Measurements from ENCODE around the gene RAX. TPM values are rescaled to one million over a fixed set of nuclear protein-coding genes. Genes with fewer than 3 reads are reported as not detected.

Gene RAX
- total and polyA plus RNA-seq, 2 of the 8 experiments (the other 6 are each of a cell fraction or from before 2014, with no cell fraction given) = 0.12 to 0.52 TPM

GRCh38 chr18:59282341-59282740 is 9.1 kb upstream of the RAX start:
- H3K4me1 ChIP-seq (replicated peaks in 1 of 4; ENCODE audit: control insufficient read depth in 3 of 4, insufficient read depth in 4 of 4, low read length in 3 of 4) = no peaks in the 10 kb centered on the region
- H4K8ac ChIP-seq (ENCODE audit: extremely low read depth, insufficient read depth, low read length) = no peak overlapping the region
- no peaks in the 10 kb centered on the region for H3K79me1 ChIP-seq (ENCODE audit: low read depth, low read length)
- DNase-seq (ENCODE audit: low read depth in 1 of 2, low spot score in 2 of 2) (no peak), FAIRE-seq (no peak)
- H3K9ac ChIP-seq (replicated peaks in 1 of 4; ENCODE audit: extremely low read depth in 1 of 4, low read depth in 3 of 4, low read length in 3 of 4) = no peak overlapping the region
- no peaks in the 10 kb centered on the region for H3K23me2 ChIP-seq (ENCODE audit: low read depth, low read length)
- H3K27ac ChIP-seq (ENCODE audit: low read depth, low read length) = no peak overlapping the region
- H3K79me2 ChIP-seq (ENCODE audit: control insufficient read depth in 1 of 2, insufficient read depth in 2 of 2, low read length in 2 of 2) = no peaks in the 10 kb centered on the region
- H2BK120ac ChIP-seq (replicated peaks; ENCODE audit: low read depth, low read length) = no peak overlapping the region
- H2BK15ac ChIP-seq (ENCODE audit: low read length) = no peak overlapping the region
- no peak overlapping the region for H3K23ac ChIP-seq (ENCODE audit: insufficient read length)
- H3K9me3 ChIP-seq (ENCODE audit: insufficient read depth in 2 of 2, low read depth in 1 of 2, low read length in 1 of 2) = no peaks in the 10 kb centered on the region
- H2BK5ac ChIP-seq (ENCODE audit: low read depth, low read length) = no peak overlapping the region
- H3K27me3 ChIP-seq (replicated peaks in 1 of 4; ENCODE audit: control insufficient read depth in 3 of 4, extremely low read depth in 1 of 4, insufficient read depth in 3 of 4, low read length in 3 of 4) = peaks cover 3 to 17% (median 7%) of the 10 kb centered on the region in 4 experiments; a peak in 6 of 7 replicates
- ChIA-PET POLR2A (ENCODE audit: partially characterized antibody) (interaction anchor here (1.4 kb wide), 1 partner anchor 79 kb away, joined by 3 read pairs; no protein-coding TSS in a partner anchor), CTCF (ENCODE audit: partially characterized antibody) (interaction anchor here (1.1 to 1.3 kb wide), 2 partner anchors 13 to 21 kb away, joined by 4 to 6 read pairs; no protein-coding TSS in a partner anchor)
- no peaks in the 10 kb centered on the region; a peak in 1 of 8 replicates for H3K36me3 ChIP-seq (ENCODE audit: control insufficient read depth in 2 of 4, insufficient read depth in 4 of 4, low read length in 3 of 4)
- H4K20me1 ChIP-seq (replicated peaks in 1 of 2; ENCODE audit: control insufficient read depth in 1 of 2, insufficient read depth in 2 of 2, low read length in 2 of 2) = no peaks in the 10 kb centered on the region
- no peak overlapping the region for H3K56ac ChIP-seq (replicated peaks; ENCODE audit: insufficient read length, low read depth, low read length)
- no peak overlapping the region for H2BK20ac ChIP-seq (ENCODE audit: low read length)
- H3K18ac ChIP-seq (ENCODE audit: extremely low read depth, low read length) = no peak overlapping the region
- H3K4me2 ChIP-seq (ENCODE audit: insufficient read depth in 1 of 2, low read depth in 2 of 2, low read length in 2 of 2) = no peak overlapping the region
- H3K4me3 ChIP-seq (ENCODE audit: extremely low read depth in 1 of 4, insufficient read depth in 2 of 4, low read depth in 3 of 4, low read length in 4 of 4) = no peak overlapping the region
- H3K4ac ChIP-seq (replicated peaks; ENCODE audit: insufficient read length, low read depth, low read length) = no peak overlapping the region
- no peak overlapping the region for H2AK5ac ChIP-seq (ENCODE audit: low read depth, low read length)
- no peak overlapping the region for H4K5ac ChIP-seq (ENCODE audit: insufficient read length, low read depth, low read length)
- H2AFZ ChIP-seq (ENCODE audit: low read length) = no peak overlapping the region
- H3K14ac ChIP-seq (ENCODE audit: insufficient read length) = no peak overlapping the region
- WGBS, 2 experiments (ENCODE audit: extremely low coverage in 1 of 2, insufficient coverage in 1 of 2, insufficient read length in 1 of 2, insufficient replicate concordance in 2 of 2, low coverage in 1 of 2, low lambda C conversion rate in 2 of 2, missing lambda C conversion rate in 1 of 2) = 89% methylated on average over 11 of the region's 11 CpGs; no CpG with 5 or more reads in 1 of the 2 experiments
- TF ChIP-seq GTF2F1 (IDR thresholded peaks at IDR 0.05; ENCODE audit: borderline replicate concordance, low read depth, low read length) (no peak), SP1 (IDR thresholded peaks at IDR 0.05; ENCODE audit: low read depth, low read length) (no peak), EGR1 (IDR thresholded peaks at IDR 0.05; ENCODE audit: borderline replicate concordance, low read depth, low read length) (no peak), RFX5 (IDR thresholded peaks at IDR 0.05; ENCODE audit: borderline replicate concordance, low read depth, low read length) (no peak), JUN (IDR thresholded peaks at IDR 0.05; ENCODE audit: low read depth, low read length) (no peak), YY1 (IDR thresholded peaks at IDR 0.05; ENCODE audit: low read depth, low read length) (no peak), CBX8 (IDR thresholded peaks at IDR 0.05; ENCODE audit: borderline replicate concordance, low read depth, low read length) (no peak), JUND (IDR thresholded peaks at IDR 0.05; ENCODE audit: low read length) (no peak), NRF1 (IDR thresholded peaks at IDR 0.05; ENCODE audit: low read depth, low read length) (no peak), POLR2A (IDR thresholded peaks at IDR 0.05; ENCODE audit: control extremely low read depth in 1 of 2, low read depth in 2 of 2, low read length in 2 of 2) (no peak)
- H4K91ac ChIP-seq (replicated peaks; ENCODE audit: insufficient read length, low read length) = no peak overlapping the region
- H2BK12ac ChIP-seq (ENCODE audit: low read depth, low read length) = no peak overlapping the region
